Nucleus accumbens (tissue), 56 donors: ENCODE measurements around the gene FRMD4B.
A peak's percentile ranks its signal among the peaks of the same experiment; 100 is the strongest.
"Not testable (repeated sequence)": the region's sequence is repeated elsewhere in the genome, so short reads cannot be mapped to it uniquely, and the experiment has no call there.

Experiments
- DNase-seq, 56 donors: peaks; one replicate each; lab custom pipeline; 2025; lab: John Stamatoyannopoulos, UW

FRMD4B gene

GRCh38 chr3:69255928-69256327, 130.0 kb downstream of the FRMD4B start:
- DNase-seq = no peak

GRCh38 chr3:69254351-69254750, 131.5 kb downstream of the FRMD4B start:
- DNase-seq = no peak

GRCh38 chr3:69252631-69253030, 133.3 kb downstream of the FRMD4B start:
- no peak for DNase-seq

- no peak for DNase-seq
These were observed 133.7 kb downstream of the FRMD4B start for GRCh38 chr3:69252141-69252540.

GRCh38 chr3:69251078-69251805, 134.6 kb downstream of the FRMD4B start:
- DNase-seq = no peak

- peak in 37 of 56 donors; percentile 3 to 60 (median 20) for DNase-seq
These were observed 135.9 kb downstream of the FRMD4B start for GRCh38 chr3:69250014-69250413.

GRCh38 chr3:69249001-69249400, 136.9 kb downstream of the FRMD4B start:
- no peak for DNase-seq

- no peak for DNase-seq
These were observed 137.5 kb downstream of the FRMD4B start for GRCh38 chr3:69248436-69248835.

- no peak for DNase-seq
These were observed 139.3 kb downstream of the FRMD4B start for GRCh38 chr3:69246612-69247011.

GRCh38 chr3:69244039-69244438, 141.8 kb downstream of the FRMD4B start:
- DNase-seq = no peak

GRCh38 chr3:69241769-69242168, 144.1 kb downstream of the FRMD4B start:
- DNase-seq = no peak

GRCh38 chr3:69240651-69241568, 145.0 kb downstream of the FRMD4B start:
- DNase-seq = no peak

- no peak for DNase-seq
These were observed 146.8 kb downstream of the FRMD4B start for GRCh38 chr3:69239063-69239462.

GRCh38 chr3:69236812-69237707, 148.8 kb downstream of the FRMD4B start:
- DNase-seq = no peak

- DNase-seq = no peak
These were observed 150.0 kb downstream of the FRMD4B start for GRCh38 chr3:69235882-69236281.

- DNase-seq = not testable (repeated sequence)
These were observed 150.7 kb downstream of the FRMD4B start for GRCh38 chr3:69235227-69235626.

GRCh38 chr3:69232482-69232881, 153.4 kb downstream of the FRMD4B start:
- no peak for DNase-seq

GRCh38 chr3:69231929-69232440, 153.9 kb downstream of the FRMD4B start:
- DNase-seq = no peak

- no peak for DNase-seq
These were observed 159.8 kb downstream of the FRMD4B start for GRCh38 chr3:69226071-69226470.

GRCh38 chr3:69219101-69219708, 166.7 kb downstream of the FRMD4B start:
- no peak for DNase-seq
